Measurements from ENCODE around the gene HRG. TPM values are rescaled to one million over a fixed set of nuclear protein-coding genes. Genes with fewer than 3 reads are reported as not detected.

HRG gene
- total and polyA plus RNA-seq, 2 experiments from 2014 or later = not detected

- TF ChIP-seq EZH2 (IDR thresholded peaks at IDR 0.05; ENCODE audit: low read depth, unreplicated experiment) (no peak), EZH2phosphoT487 (IDR thresholded peaks at IDR 0.05; ENCODE audit: unreplicated experiment) (no peak)
These were observed 30.3 kb upstream of the HRG start (continued) for GRCh38 chr3:186635532-186635931.

- Histone ChIP-seq H3K79me2 (replicated peaks; ENCODE audit: insufficient read depth) (no peaks in the 10 kb centered on the region), H3K4me2 (no peak overlapping the region), H4K20me1 (replicated peaks; ENCODE audit: insufficient read depth) (no peaks in the 10 kb centered on the region), H2AFZ (no peak overlapping the region), H3F3A (replicated peaks; ENCODE audit: low read depth) (no peaks in the 10 kb centered on the region), H3K4me3 (no peak overlapping the region), H3K9me2 (ENCODE audit: insufficient read depth) (no peaks in the 10 kb centered on the region), H3K27me3 (ENCODE audit: insufficient read depth) (no peaks in the 10 kb centered on the region), H3K4me1 (ENCODE audit: insufficient read depth) (peaks cover 15% of the 10 kb centered on the region), H3K36me3 (ENCODE audit: insufficient read depth) (no peaks in the 10 kb centered on the region), H3K27ac (ENCODE audit: low read depth) (no peak overlapping the region)
- TF ChIP-seq ZNF331 (CRISPR knock-in tag; IDR thresholded peaks at IDR 0.05; ENCODE audit: low read depth) = no peak
- TF ChIP-seq NANOG (IDR thresholded peaks at IDR 0.05; ENCODE audit: borderline replicate concordance) = no peak
- TF ChIP-seq ETS1 (IDR thresholded peaks at IDR 0.05) = no peak
- no peak for TF ChIP-seq CTCF (conservative IDR thresholded peaks at IDR 0.05; ENCODE audit: low read depth in 2 of 2)
- TF ChIP-seq ZNF462 (CRISPR knock-in tag; IDR thresholded peaks at IDR 0.05) = no peak
- TF ChIP-seq ZNF114 (CRISPR knock-in tag; IDR thresholded peaks at IDR 0.05) = no peak
- no peak for TF ChIP-seq REST (IDR thresholded peaks at IDR 0.05; ENCODE audit: unreplicated experiment)
- no peak for TF ChIP-seq JUNB (IDR thresholded peaks at IDR 0.05; ENCODE audit: unreplicated experiment)
- no peak for TF ChIP-seq EZH2 (IDR thresholded peaks at IDR 0.05; ENCODE audit: low read depth, unreplicated experiment)
- TF ChIP-seq CREB1 (CRISPR knock-in tag; IDR thresholded peaks at IDR 0.05; ENCODE audit: low read depth) = no peak
- no peak for TF ChIP-seq EZH2phosphoT487 (IDR thresholded peaks at IDR 0.05; ENCODE audit: unreplicated experiment)
- no peak for TF ChIP-seq POLR2AphosphoS5 (IDR thresholded peaks at IDR 0.05; ENCODE audit: low read depth)
- no peak for TF ChIP-seq STAT1 (IDR thresholded peaks at IDR 0.05; ENCODE audit: unreplicated experiment)
- no peak for ATAC-seq
- no peaks in the 10 kb centered on the region for H3K9me3 Mint-ChIP-seq
- H3K27me3 Mint-ChIP-seq (ENCODE audit: insufficient read depth, low read depth, poor library complexity) = peaks cover 5% of the 10 kb centered on the region
- peaks cover 12% of the 10 kb centered on the region for H3K4me1 Mint-ChIP-seq
- no peak for DNase-seq (ENCODE audit: low spot score)
- H3K36me3 Mint-ChIP-seq (ENCODE audit: low read depth) = no peaks in the 10 kb centered on the region
- H3K4me3 Mint-ChIP-seq = no peak overlapping the region
- no peak overlapping the region for H3K27ac Mint-ChIP-seq
These were observed 29.3 kb upstream of the HRG start for GRCh38 chr3:186636536-186636935.

All from GM23338 (cell line).